Erythroblast (primary cell): Measurements from ENCODE around the gene RAB12.

Experiments used
- GATA1 ChIP-seq: IDR thresholded peaks from 2 replicates; pipeline ENCODE4 v1.6.1; 2011; ENCODE audit warnings: low read depth, mild to moderate bottlenecking, control low read depth, low read length, moderate library complexity
- POLR2A ChIP-seq: IDR thresholded peaks from 2 replicates; pipeline ENCODE4 v1.6.1; 2011; ENCODE audit warnings: mild to moderate bottlenecking, low read length

- TF ChIP-seq POLR2A = no peak
- no peak for TF ChIP-seq GATA1
Measured at GRCh38 chr18:8614875-8615274, 5.6 kb downstream of the RAB12 start.
